Activated T-helper 9 cell treated with anti-CD3 and anti-CD28 coated beads, Interleukin-2, amount 50 U/mL, for 16 hours (primary cell): Measurements from ENCODE around the gene EIF3K.

Source experiments
- DNase-seq: peaks from one replicate; pipeline ENCODE4 v3.0.0-alpha.2; 2020; ENCODE audit warnings: low read depth

EIF3K gene

GRCh38 chr19:38649305-38650171, 30.6 kb downstream of the EIF3K start:
- DNase-seq = no peak

GRCh38 chr19:38650172-38650775, 31.3 kb downstream of the EIF3K start:
- DNase-seq = no peak

GRCh38 chr19:38650911-38651584, 32.1 kb downstream of the EIF3K start:
- DNase-seq = no peak

- no peak for DNase-seq
These were observed 34.1 kb downstream of the EIF3K start for GRCh38 chr19:38653028-38653571.

- DNase-seq = no peak
These were observed 35.7 kb downstream of the EIF3K start for GRCh38 chr19:38654628-38655055.

GRCh38 chr19:38655148-38655824, 36.3 kb downstream of the EIF3K start:
- DNase-seq = no peak

- no peak for DNase-seq
These were observed 37.4 kb downstream of the EIF3K start for GRCh38 chr19:38656171-38656981.

- DNase-seq = no peak
These were observed 38.7 kb downstream of the EIF3K start for GRCh38 chr19:38657633-38658222.

GRCh38 chr19:38658462-38659306, 39.7 kb downstream of the EIF3K start:
- no peak for DNase-seq

GRCh38 chr19:38660724-38661123, 41.7 kb downstream of the EIF3K start:
- DNase-seq = no peak

GRCh38 chr19:38661136-38661535, 42.1 kb downstream of the EIF3K start:
- DNase-seq = no peak

GRCh38 chr19:38661996-38662395, 43.0 kb downstream of the EIF3K start:
- no peak for DNase-seq

- DNase-seq = no peak
These were observed 43.7 kb downstream of the EIF3K start for GRCh38 chr19:38662537-38663155.

GRCh38 chr19:38663156-38663651, 44.2 kb downstream of the EIF3K start:
- no peak for DNase-seq

- no peak for DNase-seq
These were observed 45.0 kb downstream of the EIF3K start for GRCh38 chr19:38663957-38664502.

GRCh38 chr19:38664503-38665211, 45.7 kb downstream of the EIF3K start:
- DNase-seq = no peak

- no peak for DNase-seq
These were observed 46.4 kb downstream of the EIF3K start for GRCh38 chr19:38665219-38665931.
